GM21390 (cell line): ENCODE data around the gene IFNL2.
"Not testable (repeated sequence)": the region's sequence is repeated elsewhere in the genome, so short reads cannot be mapped to it uniquely, and the experiment has no call there.

Source experiments
- ATAC-seq: cut with Tn5 transposase; IDR thresholded peaks from one replicate; pipeline ENCODE4 v1.9.1; 2021; ENCODE audit not compliant: unreplicated experiment

Gene IFNL2

GRCh38 chr19:39252458-39252857, 15.7 kb upstream of the IFNL2 start:
- no peak for ATAC-seq

GRCh38 chr19:39253374-39254149, 14.6 kb upstream of the IFNL2 start:
- no peak for ATAC-seq

- ATAC-seq: no peak
These were observed 13.5 kb upstream of the IFNL2 start for GRCh38 chr19:39254531-39255345.

- ATAC-seq: no peak
These were observed 11.0 kb upstream of the IFNL2 start for GRCh38 chr19:39257227-39257626.

GRCh38 chr19:39261704-39262103, 6.5 kb upstream of the IFNL2 start:
- ATAC-seq: no peak

GRCh38 chr19:39262496-39262895, 5.7 kb upstream of the IFNL2 start:
- ATAC-seq: no peak

GRCh38 chr19:39263912-39264305, 4.3 kb upstream of the IFNL2 start:
- no peak for ATAC-seq

- no peak for ATAC-seq
These were observed 3.6 kb upstream of the IFNL2 start for GRCh38 chr19:39264306-39265290.

- ATAC-seq: no peak
These were observed 2.8 kb upstream of the IFNL2 start for GRCh38 chr19:39265321-39265916.

GRCh38 chr19:39268531-39269223, 481 bp downstream of the IFNL2 start:
- not testable (repeated sequence) for ATAC-seq

- ATAC-seq: not testable (repeated sequence)
These were observed 1.2 kb downstream of the IFNL2 start for GRCh38 chr19:39269369-39269768.

GRCh38 chr19:39270036-39270871, 2.1 kb downstream of the IFNL2 start:
- ATAC-seq: no peak

- ATAC-seq: not testable (repeated sequence)
These were observed 5.7 kb downstream of the IFNL2 start for GRCh38 chr19:39273859-39274258.

- ATAC-seq: no peak
These were observed 7.4 kb downstream of the IFNL2 start for GRCh38 chr19:39275578-39275977.

- no peak for ATAC-seq
These were observed 8.5 kb downstream of the IFNL2 start for GRCh38 chr19:39276740-39277139.

- no peak for ATAC-seq
These were observed 9.4 kb downstream of the IFNL2 start for GRCh38 chr19:39277598-39277997.

GRCh38 chr19:39282021-39282420, 13.8 kb downstream of the IFNL2 start:
- no peak for ATAC-seq

- no peak for ATAC-seq
These were observed 15.8 kb downstream of the IFNL2 start for GRCh38 chr19:39284032-39284431.

- no peak for ATAC-seq
These were observed 25.2 kb downstream of the IFNL2 start for GRCh38 chr19:39293394-39293793.
